K562 (cell line): Measurements from ENCODE around the gene RAI1. TPM values are rescaled to one million over a fixed set of nuclear protein-coding genes. Genes with fewer than 3 reads are reported as not detected.

Experiments used
- C11orf30 ChIP-seq: fragments of 450-650 bp; IDR thresholded peaks from 2 replicates; pipeline ENCODE4 v1.6.1; 2016; ENCODE audit warnings: low read depth, mild to moderate bottlenecking
- CHD4 ChIP-seq: fragments of 200-600 bp; sonication (generic); IDR thresholded peaks from 3 replicates; pipeline ENCODE4 v1.6.1; 2012; ENCODE audit warnings: low read depth, mild to moderate bottlenecking, mixed read lengths, low read length, inconsistent platforms; ENCODE audit not compliant: insufficient read depth, insufficient replicate concordance, poor library complexity, severe bottlenecking
- HDAC6 ChIP-seq: IDR thresholded peaks from 2 replicates; pipeline ENCODE4 v1.6.1; 2012; ENCODE audit warnings: low read depth, mild to moderate bottlenecking, control low read depth, inconsistent platforms, low read length, moderate library complexity
- HMG20A ChIP-seq: fragments of 450-650 bp; formaldehyde crosslinking; conservative IDR thresholded peaks from 2 replicates; pipeline ENCODE4 v1.4.0; 2020; ENCODE audit warnings: mild to moderate bottlenecking, mixed read lengths
- HMG20B ChIP-seq: fragments of 250-450 bp; sonication (Bioruptor Pico); IDR thresholded peaks from 2 replicates; pipeline ENCODE4 v1.5.0; 2021; ENCODE audit warnings: mild to moderate bottlenecking
- MYBL2 ChIP-seq, 2 experiments: fragments of 450-650 bp in 1 of 2; sonication (generic) in 1 of 2; formaldehyde crosslinking in 1 of 2; IDR thresholded peaks; 2 replicates each; pipeline versions ENCODE4 v1.6.1 to v1.8.1; 2017 to 2022; ENCODE audit warnings: borderline replicate concordance in 1 of 2, inconsistent platforms in 1 of 2, low read depth in 1 of 2, mild to moderate bottlenecking in 1 of 2, missing genetic modification reagents in 1 of 2, moderate library complexity in 1 of 2
- POLR2H ChIP-seq: IDR thresholded peaks from 2 replicates; pipeline ENCODE4 v1.6.1; 2016; ENCODE audit warnings: missing genetic modification characterization, low read depth, mild to moderate bottlenecking, control low read depth, missing compliant biosample characterization, moderate library complexity
- RBM15 ChIP-seq: fragments of 200-400 bp; formaldehyde crosslinking; IDR thresholded peaks from 2 replicates; pipeline ENCODE4 v1.6.1; 2018; ENCODE audit warnings: mild to moderate bottlenecking, low read length, moderate library complexity; ENCODE audit not compliant: insufficient read depth
- SOX6 ChIP-seq: fragments of 450-650 bp; IDR thresholded peaks from 2 replicates; pipeline ENCODE4 v1.6.1; 2014; ENCODE audit warnings: mild to moderate bottlenecking
- ZNF217 ChIP-seq: sonication (generic); formaldehyde crosslinking; IDR thresholded peaks from 2 replicates; pipeline ENCODE4 v1.8.0; 2022; ENCODE audit warnings: mild to moderate bottlenecking, missing genetic modification reagents
- ZNF551 ChIP-seq: fragments of 250-450 bp; sonication (Bioruptor Pico); IDR thresholded peaks from 2 replicates; pipeline ENCODE4 v1.5.0; 2021; ENCODE audit warnings: mild to moderate bottlenecking, moderate library complexity
- ZNF57 ChIP-seq: fragments of 450-650 bp; formaldehyde crosslinking; IDR thresholded peaks from 2 replicates; pipeline ENCODE4 v1.4.0; 2020; ENCODE audit warnings: mild to moderate bottlenecking, moderate library complexity
- ZNF589 ChIP-seq: fragments of 200-800 bp; sonication (Bioruptor generic); IDR thresholded peaks from 2 replicates; pipeline ENCODE4 v1.6.1; 2016; ENCODE audit warnings: low read depth, missing genetic modification characterization, missing compliant biosample characterization
- ZNF778 ChIP-seq: fragments of 450-650 bp; formaldehyde crosslinking; IDR thresholded peaks from 2 replicates; pipeline ENCODE4 v1.4.0; 2020; ENCODE audit warnings: mild to moderate bottlenecking, moderate library complexity
- ZSCAN29 ChIP-seq: fragments of 450-650 bp; IDR thresholded peaks from 2 replicates; pipeline ENCODE4 v1.6.1; 2017
- polyA plus RNA-seq, 8 experiments: library from polyadenylated mRNA; depleted of rRNA in 4 of 8; stranded (reverse) in 5 of 8; unstranded in 3 of 8; fragments of >200 nt; fragmentation: Nextera tagmentation in 2 of 8; fragmentation: Illumina TruSeq in 1 of 8; extraction: Ambion mirVana in 2 of 8; extraction: Trizol in 1 of 8; gene quantifications; 2 replicates each; pipeline versions ENCODE4 v1.2.1 to v1.2.3, GENCODE V29; 2011 to 2014; ENCODE audit warnings: inconsistent platforms in 1 of 8, missing spikeins in 1 of 8
- total RNA-seq, 7 experiments: library from RNA; depleted of rRNA in 6 of 7; stranded (reverse); fragments of >200 nt in 6 of 7; fragmentation: Illumina TruSeq in 2 of 7; extraction: Trizol in 2 of 7; gene quantifications; 2 replicates each; pipeline versions ENCODE4 v1.2.1 to v1.2.3, GENCODE V29; 2011 to 2021; ENCODE audit warnings: low replicate concordance in 1 of 7
- TF ChIP-seq, protein P1 (sequence below): fragments of 250-450 bp; sonication (Bioruptor Pico); IDR thresholded peaks from 2 replicates; pipeline ENCODE4 v1.4.0; 2020; ENCODE audit warnings: borderline replicate concordance
- TF ChIP-seq, protein P2 (sequence below): fragments of 250-450 bp; sonication (Bioruptor Pico); IDR thresholded peaks from 2 replicates; pipeline ENCODE4 v1.5.0; 2020; ENCODE audit warnings: mild to moderate bottlenecking
- TF ChIP-seq, protein P3 (sequence below): fragments of 250-450 bp; sonication (Bioruptor Pico); IDR thresholded peaks from 2 replicates; pipeline ENCODE4 v1.5.0; 2021
- TF ChIP-seq, protein P4 (sequence below), 2 experiments: fragments of 250-450 bp in 1 of 2; fragments of 450-650 bp in 1 of 2; sonication (Bioruptor Pico) in 1 of 2; IDR thresholded peaks; 2 replicates each; pipeline versions ENCODE4 v1.6.1 to v1.8.0; 2016 to 2021; ENCODE audit warnings: mild to moderate bottlenecking in 2 of 2, moderate library complexity in 2 of 2, missing compliant biosample characterization in 1 of 2, missing genetic modification characterization in 1 of 2

Gene RAI1
- total and polyA plus RNA-seq, 9 of the 15 experiments (the other 6 are each of a cell fraction or from before 2014, with no cell fraction given) = 0.68 to 19.9 (median 5.5) TPM

DNA sequence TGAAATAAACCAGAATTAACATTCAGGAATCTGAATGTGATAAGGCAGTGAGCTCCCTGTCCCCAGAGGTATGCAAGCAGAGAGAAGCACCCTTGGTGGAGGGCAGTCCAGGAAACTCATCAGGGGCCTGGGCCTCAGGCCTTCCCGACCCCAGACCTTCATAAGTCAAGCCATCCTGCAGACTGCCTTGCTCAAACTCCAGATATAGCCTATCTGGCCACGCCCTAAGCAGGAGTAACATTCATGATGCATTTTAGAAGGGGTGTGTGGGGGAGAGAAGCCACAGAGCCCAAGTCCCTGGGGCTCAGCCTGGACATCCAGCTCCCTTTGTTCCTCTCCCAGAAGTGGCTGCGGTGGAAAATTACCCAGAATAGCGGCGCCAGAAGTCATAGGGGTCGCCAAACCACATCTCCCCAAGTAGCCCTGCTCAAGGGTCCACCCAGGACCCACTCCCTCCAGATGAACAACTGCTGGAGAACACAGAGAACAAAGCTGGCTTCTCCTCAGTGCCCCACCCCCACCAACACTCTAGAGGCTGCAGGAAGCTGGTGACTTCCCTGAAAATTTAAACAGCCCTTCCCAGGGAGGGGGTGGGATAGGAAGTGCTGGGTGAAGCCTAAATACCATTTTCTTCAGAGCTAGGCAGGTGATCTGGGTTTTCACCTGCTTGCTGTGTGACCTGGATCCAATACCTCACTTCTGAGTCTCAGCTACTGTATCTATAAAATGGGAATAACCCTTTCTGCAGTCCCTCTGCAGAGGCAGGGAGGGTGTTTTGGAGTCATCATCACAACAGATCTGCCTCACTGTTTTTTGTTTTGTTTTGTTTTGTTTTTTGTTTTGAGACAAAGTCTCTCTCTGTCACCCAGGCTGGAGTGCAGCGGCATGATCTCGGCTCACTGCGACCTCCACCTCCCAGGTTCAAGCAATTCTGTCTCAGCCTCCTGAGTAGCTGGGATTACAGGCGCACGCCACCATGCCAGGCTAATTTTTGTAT lies 157.0 kb downstream of the RAI1 start (continued):
- TF ChIP-seq ZNF778 (CRISPR knock-in tag) = no peak
- no peak for TF ChIP-seq ZNF589 (CRISPR knock-in tag)
- no peak for TF ChIP-seq HMG20A (CRISPR knock-in tag)
- TF ChIP-seq, protein P1, sequence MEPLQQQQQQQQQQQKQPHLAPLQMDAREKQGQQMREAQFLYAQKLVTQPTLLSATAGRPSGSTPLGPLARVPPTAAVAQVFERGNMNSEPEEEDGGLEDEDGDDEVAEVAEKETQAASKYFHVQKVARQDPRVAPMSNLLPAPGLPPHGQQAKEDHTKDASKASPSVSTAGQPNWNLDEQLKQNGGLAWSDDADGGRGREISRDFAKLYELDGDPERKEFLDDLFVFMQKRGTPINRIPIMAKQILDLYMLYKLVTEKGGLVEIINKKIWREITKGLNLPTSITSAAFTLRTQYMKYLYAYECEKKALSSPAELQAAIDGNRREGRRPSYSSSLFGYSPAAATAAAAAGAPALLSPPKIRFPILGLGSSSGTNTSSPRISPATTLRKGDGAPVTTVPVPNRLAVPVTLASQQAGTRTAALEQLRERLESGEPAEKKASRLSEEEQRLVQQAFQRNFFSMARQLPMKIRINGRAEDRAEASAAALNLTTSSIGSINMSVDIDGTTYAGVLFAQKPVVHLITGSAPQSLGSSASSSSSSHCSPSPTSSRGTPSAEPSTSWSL (CRISPR knock-in tag) = no peak
- TF ChIP-seq POLR2H (tag) = no peak
- TF ChIP-seq, protein P2, sequence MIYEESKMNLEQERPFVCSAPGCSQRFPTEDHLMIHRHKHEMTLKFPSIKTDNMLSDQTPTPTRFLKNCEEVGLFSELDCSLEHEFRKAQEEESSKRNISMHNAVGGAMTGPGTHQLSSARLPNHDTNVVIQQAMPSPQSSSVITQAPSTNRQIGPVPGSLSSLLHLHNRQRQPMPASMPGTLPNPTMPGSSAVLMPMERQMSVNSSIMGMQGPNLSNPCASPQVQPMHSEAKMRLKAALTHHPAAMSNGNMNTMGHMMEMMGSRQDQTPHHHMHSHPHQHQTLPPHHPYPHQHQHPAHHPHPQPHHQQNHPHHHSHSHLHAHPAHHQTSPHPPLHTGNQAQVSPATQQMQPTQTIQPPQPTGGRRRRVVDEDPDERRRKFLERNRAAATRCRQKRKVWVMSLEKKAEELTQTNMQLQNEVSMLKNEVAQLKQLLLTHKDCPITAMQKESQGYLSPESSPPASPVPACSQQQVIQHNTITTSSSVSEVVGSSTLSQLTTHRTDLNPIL (CRISPR knock-in tag) = no peak
- TF ChIP-seq HMG20B (CRISPR knock-in tag) = no peak
- TF ChIP-seq ZNF57 (CRISPR knock-in tag) = no peak
- TF ChIP-seq ZNF217 (CRISPR knock-in tag) = no peak
- no peak for TF ChIP-seq HDAC6
- TF ChIP-seq, protein P3, sequence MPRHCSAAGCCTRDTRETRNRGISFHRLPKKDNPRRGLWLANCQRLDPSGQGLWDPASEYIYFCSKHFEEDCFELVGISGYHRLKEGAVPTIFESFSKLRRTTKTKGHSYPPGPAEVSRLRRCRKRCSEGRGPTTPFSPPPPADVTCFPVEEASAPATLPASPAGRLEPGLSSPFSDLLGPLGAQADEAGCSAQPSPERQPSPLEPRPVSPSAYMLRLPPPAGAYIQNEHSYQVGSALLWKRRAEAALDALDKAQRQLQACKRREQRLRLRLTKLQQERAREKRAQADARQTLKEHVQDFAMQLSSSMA (CRISPR knock-in tag) = no peak
- no peak for TF ChIP-seq ZNF551 (CRISPR knock-in tag)
- TF ChIP-seq CHD4 = no peak
- TF ChIP-seq ZSCAN29 = no peak
- TF ChIP-seq, protein P4, sequence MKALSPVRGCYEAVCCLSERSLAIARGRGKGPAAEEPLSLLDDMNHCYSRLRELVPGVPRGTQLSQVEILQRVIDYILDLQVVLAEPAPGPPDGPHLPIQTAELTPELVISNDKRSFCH (CRISPR knock-in tag; IDR thresholded peaks at IDR 0.05) = no peak
- TF ChIP-seq, protein P4 (tag; IDR thresholded peaks at IDR 0.05) = no peak
- no peak for TF ChIP-seq RBM15
- no peak for TF ChIP-seq MYBL2 (IDR thresholded peaks at IDR 0.05; ENCODE audit: low read depth)
- TF ChIP-seq MYBL2 (CRISPR knock-in tag; IDR thresholded peaks at IDR 0.05; ENCODE audit: borderline replicate concordance) = no peak
- TF ChIP-seq C11orf30 = no peak
- peak; percentile 31; the same call in 1 of the 2 replicates for TF ChIP-seq SOX6
